SK-N-SH (cell line): ENCODE measurements around the gene FBXW9. TPM values are rescaled to one million over a fixed set of nuclear protein-coding genes. Genes with fewer than 3 reads are reported as not detected.
"Not testable (repeated sequence)": the region's sequence is repeated elsewhere in the genome, so short reads cannot be mapped to it uniquely, and the experiment has no call there.

ENCODE experiments used
- CTCF ChIA-PET: fragments of 300-600, 350-600 bp; formaldehyde crosslinking; extraction: SDS; loops from one replicate; lab custom pipeline; 2021; lab: Yijun Ruan, JAX
- POLR2A ChIA-PET: fragments of 350-600 bp; sonication (Branson Sonifier 250); formaldehyde crosslinking; extraction: SDS; loops from one replicate; lab custom pipeline; 2020; ENCODE audit warnings: antibody characterized with exemption, inconsistent platforms; lab: Yijun Ruan, JAX
- DNase-seq: peaks from one replicate; pipeline ENCODE4 v3.0.0; 2012
- H2AFZ ChIP-seq: fragments of 200-600 bp; sonication (generic); 2 replicates; pipeline ENCODE4 v1.8.1; 2016; ENCODE audit warnings: antibody characterized with exemption, mild to moderate bottlenecking, low read depth
- H3F3A ChIP-seq: fragments of 200-600 bp; sonication (generic); replicated peaks from 2 replicates; pipeline ENCODE3; 2016; ENCODE audit warnings: antibody characterized with exemption, mild to moderate bottlenecking; ENCODE audit not compliant: insufficient read depth
- H3K27ac ChIP-seq, 2 experiments: fragments of 200-500 bp in 1 of 2; fragments of 200-600 bp in 1 of 2; sonication (Bioruptor generic) in 1 of 2; sonication (generic), shearing (Covaris generic) in 1 of 2; 2 replicates each; pipeline versions ENCODE4 v1.5.1 to v1.6.1; 2014 to 2016; ENCODE audit warnings: low read depth in 2 of 2, inconsistent platforms in 1 of 2, low read length in 1 of 2, mild to moderate bottlenecking in 1 of 2, mixed read lengths in 1 of 2
- H3K27me3 ChIP-seq: fragments of 200-600 bp; sonication (generic), shearing (Covaris generic); 2 replicates; pipeline ENCODE4 v1.6.1; 2016; ENCODE audit warnings: mixed run types; ENCODE audit not compliant: insufficient read depth
- H3K36me3 ChIP-seq, 2 experiments: fragments of 200-500 bp in 1 of 2; fragments of 200-600 bp in 1 of 2; sonication (Bioruptor generic) in 1 of 2; sonication (generic) in 1 of 2; replicated peaks in 1 of 2; 2 replicates each; pipeline versions ENCODE3 to v1.5.1; 2014 to 2016; ENCODE audit warnings: low read length in 1 of 2, mild to moderate bottlenecking in 1 of 2; ENCODE audit not compliant: insufficient read depth in 2 of 2, control insufficient read depth in 1 of 2
- H3K4me1 ChIP-seq, 2 experiments: fragments of 200-500 bp in 1 of 2; fragments of 200-600 bp in 1 of 2; sonication (Bioruptor generic) in 1 of 2; sonication (generic), shearing (Covaris generic) in 1 of 2; 2 replicates each; pipeline versions ENCODE4 v1.5.1 to v1.6.1; 2014 to 2016; ENCODE audit warnings: low read depth in 1 of 2, low read length in 1 of 2, mixed run types in 1 of 2; ENCODE audit not compliant: insufficient read depth in 2 of 2, control insufficient read depth in 1 of 2
- H3K4me2 ChIP-seq: fragments of 200-600 bp; sonication (generic), shearing (Covaris generic); 2 replicates; pipeline ENCODE4 v1.6.1; 2017; ENCODE audit warnings: mixed run types
- H3K4me3 ChIP-seq, 2 experiments: fragments of 200-500 bp in 1 of 2; fragments of 200-600 bp in 1 of 2; sonication (Bioruptor generic) in 1 of 2; sonication (generic), shearing (Covaris generic) in 1 of 2; 2 replicates each; pipeline versions ENCODE4 v1.5.1 to v1.8.1; 2014 to 2016; ENCODE audit warnings: low read depth in 2 of 2, inconsistent platforms in 1 of 2, low read length in 1 of 2, mild to moderate bottlenecking in 1 of 2, mixed read lengths in 1 of 2, moderate library complexity in 1 of 2
- H3K79me2 ChIP-seq: fragments of 200-600 bp; sonication (generic); 2 replicates; pipeline ENCODE4 v1.8.1; 2017; ENCODE audit warnings: mild to moderate bottlenecking; ENCODE audit not compliant: insufficient read depth
- H3K9ac ChIP-seq: fragments of 200-600 bp; sonication (generic); 2 replicates; pipeline ENCODE4 v1.6.1; 2017; ENCODE audit warnings: mixed run types
- H3K9me2 ChIP-seq: fragments of 200-600 bp; sonication (generic); 2 replicates; pipeline ENCODE4 v1.6.1; 2017; ENCODE audit warnings: mixed run types
- H3K9me3 ChIP-seq: fragments of 200-600 bp; sonication (generic); 2 replicates; pipeline ENCODE4 v1.6.1; 2017; ENCODE audit warnings: mixed run types, mild to moderate bottlenecking, moderate library complexity
- H4K20me1 ChIP-seq: fragments of 200-600 bp; sonication (generic); 2 replicates; pipeline ENCODE4 v1.6.1; 2017; ENCODE audit warnings: mild to moderate bottlenecking, mixed run types; ENCODE audit not compliant: insufficient read depth
- CHD2 ChIP-seq: fragments of 150-350 bp; IDR thresholded peaks from 2 replicates; pipeline ENCODE4 v1.6.1; 2018; ENCODE audit warnings: low read length; ENCODE audit not compliant: partially characterized antibody
- EP300 ChIP-seq, 2 experiments: IDR thresholded peaks; 2 replicates each; pipeline versions ENCODE4 v1.4.0 to v1.6.1; 2012; ENCODE audit warnings: borderline replicate concordance in 1 of 2, low read depth in 1 of 2, low read length in 1 of 2
- FOXJ3 ChIP-seq: sonication (generic); formaldehyde crosslinking; IDR thresholded peaks from 2 replicates; pipeline ENCODE4 v1.5.1; 2020; ENCODE audit warnings: mild to moderate bottlenecking, missing genetic modification reagents
- FOXM1 ChIP-seq: IDR thresholded peaks from 2 replicates; pipeline ENCODE4 v1.4.0; 2012; ENCODE audit warnings: low read depth, mild to moderate bottlenecking
- GABPA ChIP-seq: IDR thresholded peaks from 2 replicates; pipeline ENCODE4 v1.4.0; 2012; ENCODE audit warnings: low read depth, mild to moderate bottlenecking
- GATA2 ChIP-seq: sonication (generic); formaldehyde crosslinking; IDR thresholded peaks from 2 replicates; pipeline ENCODE4 v1.5.0; 2020; ENCODE audit warnings: mild to moderate bottlenecking, missing genetic modification reagents
- JUND ChIP-seq: IDR thresholded peaks from 2 replicates; pipeline ENCODE4 v1.4.0; 2012
- MXI1 ChIP-seq: IDR thresholded peaks from 2 replicates; pipeline ENCODE4 v1.6.1; 2012; ENCODE audit warnings: mild to moderate bottlenecking, low read depth, low read length, improper control_type of control experiment
- NFIC ChIP-seq: IDR thresholded peaks from 2 replicates; pipeline ENCODE4 v1.4.0; 2012; ENCODE audit warnings: borderline replicate concordance
- RCOR1 ChIP-seq: fragments of 150-350 bp; IDR thresholded peaks from 2 replicates; pipeline ENCODE4 v1.6.1; 2017; ENCODE audit warnings: antibody characterized with exemption, low read length
- RFX5 ChIP-seq: IDR thresholded peaks from 2 replicates; pipeline ENCODE4 v1.6.1; 2012; ENCODE audit warnings: mild to moderate bottlenecking, improper control_type of control experiment, low read length
- TAF1 ChIP-seq: IDR thresholded peaks from 2 replicates; pipeline ENCODE4 v1.6.1; 2012; ENCODE audit warnings: low read depth, mild to moderate bottlenecking, low read length, moderate library complexity, borderline replicate concordance
- TCF12 ChIP-seq: IDR thresholded peaks from 2 replicates; pipeline ENCODE4 v1.4.0; 2012
- YY1 ChIP-seq: IDR thresholded peaks from 2 replicates; pipeline ENCODE4 v1.4.0; 2012; ENCODE audit warnings: low read depth, mild to moderate bottlenecking
- WGBS: methylation state at CpG from one replicate; pipeline ENCODE4 v1.1.6; 2017; ENCODE audit warnings: low lambda C conversion rate; 5-methylcytosine and 5-hydroxymethylcytosine counted together
- polyA plus RNA-seq, 3 experiments: library from polyadenylated mRNA; depleted of rRNA; stranded (reverse); fragments of >200 nt; gene quantifications; 2 replicates each; pipeline ENCODE4 v1.2.3, GENCODE V29; 2012
- TF ChIP-seq, protein P1 (sequence below): IDR thresholded peaks from 2 replicates; pipeline ENCODE4; 2012
- TF ChIP-seq, protein P2 (sequence below): fragments of 150-350 bp; IDR thresholded peaks from 2 replicates; pipeline ENCODE4 v1.6.1; 2017; ENCODE audit warnings: antibody characterized with exemption, low read length, low read depth, borderline replicate concordance
- TF ChIP-seq, protein P3 (sequence below): IDR thresholded peaks from 2 replicates; pipeline ENCODE4 v1.4.0; 2012; ENCODE audit warnings: low read depth, borderline replicate concordance
- TF ChIP-seq, protein P4 (sequence below): IDR thresholded peaks from 2 replicates; pipeline ENCODE4 v1.4.0; 2012; ENCODE audit warnings: low read depth

FBXW9 gene
- polyA plus RNA-seq, 1 of the 3 experiments (the other 2 are of a cell fraction): 26.6 TPM

DNA sequence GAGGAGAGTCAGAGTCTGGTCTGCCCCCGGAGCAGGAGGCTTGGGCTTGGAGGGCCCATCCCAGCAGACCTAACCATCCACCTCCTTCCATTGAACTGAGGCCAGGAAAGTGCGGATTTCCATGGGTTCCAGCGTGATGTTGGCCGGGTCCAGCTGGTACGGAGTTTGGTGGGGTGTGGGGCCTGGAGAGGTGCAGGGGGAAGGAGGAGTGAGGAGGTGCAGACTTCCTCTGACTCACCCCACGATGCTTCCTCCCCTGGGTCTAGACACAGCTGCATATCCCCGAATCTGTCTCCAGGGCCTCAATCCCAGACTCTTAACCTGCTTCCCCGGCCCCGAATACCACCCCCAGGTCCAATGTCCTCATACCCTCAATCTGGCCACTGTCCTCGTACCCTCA is 49.9 kb downstream of the FBXW9 start (continued):
- TF ChIP-seq, protein P1, sequence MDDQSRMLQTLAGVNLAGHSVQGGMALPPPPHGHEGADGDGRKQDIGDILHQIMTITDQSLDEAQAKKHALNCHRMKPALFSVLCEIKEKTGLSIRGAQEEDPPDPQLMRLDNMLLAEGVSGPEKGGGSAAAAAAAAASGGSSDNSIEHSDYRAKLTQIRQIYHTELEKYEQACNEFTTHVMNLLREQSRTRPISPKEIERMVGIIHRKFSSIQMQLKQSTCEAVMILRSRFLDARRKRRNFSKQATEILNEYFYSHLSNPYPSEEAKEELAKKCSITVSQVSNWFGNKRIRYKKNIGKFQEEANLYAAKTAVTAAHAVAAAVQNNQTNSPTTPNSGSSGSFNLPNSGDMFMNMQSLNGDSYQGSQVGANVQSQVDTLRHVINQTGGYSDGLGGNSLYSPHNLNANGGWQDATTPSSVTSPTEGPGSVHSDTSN: no peak

DNA sequence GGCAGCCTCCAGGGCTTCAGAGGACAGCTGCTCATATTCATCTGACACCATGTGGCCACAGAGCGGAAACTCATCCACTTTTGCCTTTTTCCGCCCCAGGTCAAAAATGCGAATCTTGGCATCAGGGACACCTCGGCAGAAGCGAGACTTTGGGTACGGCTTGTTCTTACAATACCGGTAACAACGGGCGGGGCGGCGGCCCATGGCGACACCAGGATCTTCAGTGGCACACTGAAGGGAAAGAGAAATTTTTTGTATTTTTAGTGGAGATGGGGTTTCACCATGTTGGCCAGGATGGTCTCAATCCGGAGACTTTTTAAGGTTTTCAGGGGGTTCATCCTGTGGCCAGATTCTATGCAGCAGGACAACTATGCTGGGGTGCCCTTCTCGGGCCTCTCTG is 52.7 kb downstream of the FBXW9 start:
- POLR2A ChIA-PET, H3K9ac ChIP-seq, H3K27me3 ChIP-seq, H4K20me1 ChIP-seq, H3K9me3 ChIP-seq, H3K79me2 ChIP-seq, H3K36me3 ChIP-seq, H3K9me2 ChIP-seq, H3K4me3 ChIP-seq, DNase-seq, H3F3A ChIP-seq, H3K27ac ChIP-seq, CTCF ChIA-PET, H3K4me2 ChIP-seq, H2AFZ ChIP-seq: not testable (repeated sequence)
- WGBS: 94% methylated on average over 14 of the region's 14 CpGs
- H3K4me1 ChIP-seq: peaks cover 0 to 13% of the 10 kb centered on the region in 2 experiments; a peak in 1 of 4 replicates

DNA sequence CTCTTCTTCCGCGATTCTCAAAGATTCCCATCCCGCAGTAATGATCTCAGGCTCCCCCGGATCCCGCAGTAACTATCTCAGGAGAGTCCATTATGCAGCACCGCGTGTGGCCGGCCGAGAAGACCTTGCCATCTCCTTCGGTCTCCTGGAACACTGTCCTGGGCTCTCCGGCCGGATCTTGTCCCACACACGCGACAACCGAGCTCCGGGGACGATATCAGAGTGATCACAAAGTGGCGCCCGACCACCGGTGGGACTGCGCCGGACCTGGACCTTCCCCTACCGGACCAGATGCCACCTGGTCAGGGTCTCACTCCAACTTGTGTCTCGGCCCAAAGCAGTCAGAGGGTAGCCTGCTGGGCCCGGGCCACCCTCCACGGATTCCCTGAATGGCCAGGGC is 53.9 kb downstream of the FBXW9 start:
- no peaks in the 10 kb centered on the region for H3K9me3 ChIP-seq
- no peaks in the 10 kb centered on the region for H3K79me2 ChIP-seq
- 91% methylated on average over 19 of the region's 26 CpGs for WGBS
- H3K27me3 ChIP-seq: no peaks in the 10 kb centered on the region
- no peak overlapping the region for H3K27ac ChIP-seq
- ChIA-PET CTCF (interaction anchor here (0.8 to 1.9 kb wide), 2 partner anchors 29 to 845 kb away, joined by 3 to 8 read pairs; no protein-coding TSS in a partner anchor), POLR2A (no interaction called here)
- H3K4me1 ChIP-seq: peaks cover 0 to 5% of the 10 kb centered on the region in 2 experiments; a peak in 1 of 4 replicates
- no peak overlapping the region for H2AFZ ChIP-seq
- DNase-seq: no peak
- no peak overlapping the region for H3K4me2 ChIP-seq
- no peaks in the 10 kb centered on the region for H4K20me1 ChIP-seq
- TF ChIP-seq RFX5 (no peak), TCF12 (no peak), MXI1 (no peak), JUND (no peak), GABPA (no peak), YY1 (no peak), NFIC (no peak), GATA2 (CRISPR knock-in tag) (no peak), RCOR1 (no peak), EP300 (IDR thresholded peaks at IDR 0.05; ENCODE audit: borderline replicate concordance in 1 of 2, low read depth in 1 of 2, low read length in 1 of 2) (no peak), FOXJ3 (no peak), TAF1 (no peak), CHD2 (no peak), FOXM1 (no peak)
- TF ChIP-seq, protein P2, sequence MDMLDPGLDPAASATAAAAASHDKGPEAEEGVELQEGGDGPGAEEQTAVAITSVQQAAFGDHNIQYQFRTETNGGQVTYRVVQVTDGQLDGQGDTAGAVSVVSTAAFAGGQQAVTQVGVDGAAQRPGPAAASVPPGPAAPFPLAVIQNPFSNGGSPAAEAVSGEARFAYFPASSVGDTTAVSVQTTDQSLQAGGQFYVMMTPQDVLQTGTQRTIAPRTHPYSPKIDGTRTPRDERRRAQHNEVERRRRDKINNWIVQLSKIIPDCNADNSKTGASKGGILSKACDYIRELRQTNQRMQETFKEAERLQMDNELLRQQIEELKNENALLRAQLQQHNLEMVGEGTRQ: no peak
- TF ChIP-seq, protein P3, sequence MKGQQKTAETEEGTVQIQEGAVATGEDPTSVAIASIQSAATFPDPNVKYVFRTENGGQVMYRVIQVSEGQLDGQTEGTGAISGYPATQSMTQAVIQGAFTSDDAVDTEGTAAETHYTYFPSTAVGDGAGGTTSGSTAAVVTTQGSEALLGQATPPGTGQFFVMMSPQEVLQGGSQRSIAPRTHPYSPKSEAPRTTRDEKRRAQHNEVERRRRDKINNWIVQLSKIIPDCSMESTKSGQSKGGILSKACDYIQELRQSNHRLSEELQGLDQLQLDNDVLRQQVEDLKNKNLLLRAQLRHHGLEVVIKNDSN: no peak
- TF ChIP-seq, protein P4, sequence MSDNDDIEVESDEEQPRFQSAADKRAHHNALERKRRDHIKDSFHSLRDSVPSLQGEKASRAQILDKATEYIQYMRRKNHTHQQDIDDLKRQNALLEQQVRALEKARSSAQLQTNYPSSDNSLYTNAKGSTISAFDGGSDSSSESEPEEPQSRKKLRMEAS: no peak
- no peaks in the 10 kb centered on the region for H3K36me3 ChIP-seq
- H3F3A ChIP-seq: no peaks in the 10 kb centered on the region
- no peaks in the 10 kb centered on the region for H3K9me2 ChIP-seq
- H3K9ac ChIP-seq: no peak overlapping the region
- no peak overlapping the region for H3K4me3 ChIP-seq
